Lung (tissue), 12 donors: ENCODE measurements around the gene EEF1AKMT4. TPM values are rescaled to one million over a fixed set of nuclear protein-coding genes. Genes with fewer than 3 reads are reported as not detected.

Source experiments
- ATAC-seq: fragments of 200-7000 bp; cut with Tn5 transposase; one replicate; pipeline ENCODE4 v1.9.1; 2020; ENCODE audit warnings: moderate number of reproducible peaks; ENCODE audit not compliant: insufficient read depth, low FRiP score
- DNase-seq, 3 donors: peaks; one replicate each; pipeline ENCODE4 v3.0.0-alpha.2; 2013 to 2017
- H3K27ac ChIP-seq, 2 donors: one replicate each; pipeline ENCODE4 v1.5.1; 2013; ENCODE audit warnings: mild to moderate bottlenecking in 2 of 2, moderate library complexity in 2 of 2, control low read depth in 1 of 2, inconsistent platforms in 1 of 2, low read depth in 1 of 2, low read length in 1 of 2
- H3K27me3 ChIP-seq, 3 donors: one replicate each; pipeline ENCODE4 v1.5.1; 2013; ENCODE audit warnings: low read length in 2 of 3; ENCODE audit not compliant: control insufficient read depth in 3 of 3, insufficient read depth in 3 of 3
- H3K36me3 ChIP-seq, 4 donors: one replicate each; pipeline ENCODE4 v1.5.1; 2013; ENCODE audit warnings: low read length in 4 of 4, mild to moderate bottlenecking in 1 of 4, moderate library complexity in 1 of 4; ENCODE audit not compliant: control insufficient read depth in 4 of 4, insufficient read depth in 4 of 4
- H3K4me1 ChIP-seq, 5 donors: one replicate each; pipeline ENCODE4 v1.5.1; 2013; ENCODE audit warnings: low read length in 5 of 5, mild to moderate bottlenecking in 2 of 5, moderate library complexity in 1 of 5; ENCODE audit not compliant: control insufficient read depth in 5 of 5, insufficient read depth in 5 of 5
- H3K4me3 ChIP-seq: one replicate; pipeline ENCODE4 v1.5.1; 2013; ENCODE audit warnings: mild to moderate bottlenecking, control low read depth, moderate library complexity
- H3K9ac ChIP-seq, 2 donors: one replicate each; pipeline ENCODE4 v1.5.1; 2013; ENCODE audit warnings: low read length in 2 of 2, control low read depth in 1 of 2; ENCODE audit not compliant: insufficient read depth in 1 of 2
- H3K9me3 ChIP-seq, 4 donors: one replicate each; pipeline ENCODE4 v1.5.1; 2013; ENCODE audit warnings: low read length in 3 of 4, mild to moderate bottlenecking in 1 of 4, moderate library complexity in 1 of 4; ENCODE audit not compliant: control insufficient read depth in 4 of 4, insufficient read depth in 3 of 4
- WGBS, 2 donors: extraction: QIAGEN DNeasy Blood & Tissue Kit; methylation state at CpG; one replicate each; pipeline ENCODE4 v1.1.7; 2013; 5-methylcytosine and 5-hydroxymethylcytosine counted together
- polyA plus RNA-seq, 2 donors: library from polyadenylated mRNA; stranded (reverse); fragments of 200-250 nt; gene quantifications; one replicate each; pipeline ENCODE4 v1.2.1, GENCODE V29; 2013
- total RNA-seq, 2 donors: library from RNA; depleted of rRNA in 1 of 2; stranded (reverse); fragments of >200 nt in 1 of 2; gene quantifications; one replicate each; pipeline ENCODE4 v1.2.1, GENCODE V29; 2014 to 2021
- TF ChIP-seq, protein P1 (sequence below): IDR thresholded peaks from 2 replicates; pipeline ENCODE4 v1.5.1; 2012; ENCODE audit warnings: mild to moderate bottlenecking; ENCODE audit errors: control extremely low read depth, extremely low read depth
- donor health status: control.
- donor health status: control.
- donor health status: Bipolar disorder and iron deficiency.
- donor health status: healthy.
- donor health status: DM: yes; HTN: yes; CAD: no.

The EEF1AKMT4 gene
- total and polyA plus RNA-seq, 4 donors, result 2.3 to 12.2 (median 4.9) TPM

DNA sequence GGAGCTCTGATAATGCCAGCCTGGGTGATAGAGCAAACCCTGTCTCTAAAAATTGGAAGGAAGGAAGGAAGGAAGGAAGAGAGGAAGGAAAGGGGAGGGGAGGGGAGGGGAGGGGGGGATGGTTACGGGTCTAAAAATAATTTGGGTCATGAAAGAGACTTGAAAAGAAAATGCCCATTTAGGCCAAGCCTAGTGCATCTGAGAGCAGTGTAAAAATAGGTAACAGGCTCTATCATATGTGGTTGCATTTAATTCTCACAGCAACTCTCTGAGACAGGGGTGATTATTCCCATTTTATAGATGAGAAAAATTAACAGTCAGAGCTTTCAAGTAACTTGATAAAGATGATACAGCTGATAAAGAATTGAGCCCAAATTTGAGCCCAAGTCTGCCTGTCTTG, 22.8 kb downstream of the EEF1AKMT4 start:
- Histone ChIP-seq H3K4me3 (no peak overlapping the region), H3K27ac (no peak overlapping the region), H3K27me3 (peaks cover 0 to 32% (median 24%) of the 10 kb centered on the region in 3 donors), H3K9ac (no peak overlapping the region), H3K9me3 (peaks cover 0 to 9% (median 0%) of the 10 kb centered on the region in 4 donors), H3K4me1 (no peaks in the 10 kb centered on the region), H3K36me3 (no peaks in the 10 kb centered on the region)
- no peak for ATAC-seq
- WGBS, 2 donors, result 15 to 32% methylated on average over 1 of the region's 1 CpG
- TF ChIP-seq, protein P1, sequence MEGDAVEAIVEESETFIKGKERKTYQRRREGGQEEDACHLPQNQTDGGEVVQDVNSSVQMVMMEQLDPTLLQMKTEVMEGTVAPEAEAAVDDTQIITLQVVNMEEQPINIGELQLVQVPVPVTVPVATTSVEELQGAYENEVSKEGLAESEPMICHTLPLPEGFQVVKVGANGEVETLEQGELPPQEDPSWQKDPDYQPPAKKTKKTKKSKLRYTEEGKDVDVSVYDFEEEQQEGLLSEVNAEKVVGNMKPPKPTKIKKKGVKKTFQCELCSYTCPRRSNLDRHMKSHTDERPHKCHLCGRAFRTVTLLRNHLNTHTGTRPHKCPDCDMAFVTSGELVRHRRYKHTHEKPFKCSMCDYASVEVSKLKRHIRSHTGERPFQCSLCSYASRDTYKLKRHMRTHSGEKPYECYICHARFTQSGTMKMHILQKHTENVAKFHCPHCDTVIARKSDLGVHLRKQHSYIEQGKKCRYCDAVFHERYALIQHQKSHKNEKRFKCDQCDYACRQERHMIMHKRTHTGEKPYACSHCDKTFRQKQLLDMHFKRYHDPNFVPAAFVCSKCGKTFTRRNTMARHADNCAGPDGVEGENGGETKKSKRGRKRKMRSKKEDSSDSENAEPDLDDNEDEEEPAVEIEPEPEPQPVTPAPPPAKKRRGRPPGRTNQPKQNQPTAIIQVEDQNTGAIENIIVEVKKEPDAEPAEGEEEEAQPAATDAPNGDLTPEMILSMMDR, result no peak
- DNase-seq, result no peak

DNA sequence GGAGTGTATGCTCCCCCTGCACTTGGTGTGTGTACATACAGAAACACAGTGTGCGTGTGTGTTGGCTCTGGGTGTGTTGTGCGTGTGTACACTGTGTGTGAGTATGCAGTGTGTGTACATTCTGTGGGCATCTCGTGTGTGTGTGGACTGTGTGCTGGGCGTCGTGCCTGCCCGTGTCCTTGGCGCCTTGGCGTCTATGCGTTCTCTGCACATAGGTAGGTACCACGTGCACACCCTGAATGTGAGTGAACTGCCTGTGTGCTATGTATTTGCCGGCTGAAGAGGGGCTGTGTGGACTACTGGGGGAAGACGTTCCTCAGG, 25.9 kb downstream of the EEF1AKMT4 start:
- DNase-seq (no peak), ATAC-seq (no peak)
- peaks cover 0 to 51% (median 37%) of the 10 kb centered on the region in 3 donors for H3K27me3 ChIP-seq

DNA sequence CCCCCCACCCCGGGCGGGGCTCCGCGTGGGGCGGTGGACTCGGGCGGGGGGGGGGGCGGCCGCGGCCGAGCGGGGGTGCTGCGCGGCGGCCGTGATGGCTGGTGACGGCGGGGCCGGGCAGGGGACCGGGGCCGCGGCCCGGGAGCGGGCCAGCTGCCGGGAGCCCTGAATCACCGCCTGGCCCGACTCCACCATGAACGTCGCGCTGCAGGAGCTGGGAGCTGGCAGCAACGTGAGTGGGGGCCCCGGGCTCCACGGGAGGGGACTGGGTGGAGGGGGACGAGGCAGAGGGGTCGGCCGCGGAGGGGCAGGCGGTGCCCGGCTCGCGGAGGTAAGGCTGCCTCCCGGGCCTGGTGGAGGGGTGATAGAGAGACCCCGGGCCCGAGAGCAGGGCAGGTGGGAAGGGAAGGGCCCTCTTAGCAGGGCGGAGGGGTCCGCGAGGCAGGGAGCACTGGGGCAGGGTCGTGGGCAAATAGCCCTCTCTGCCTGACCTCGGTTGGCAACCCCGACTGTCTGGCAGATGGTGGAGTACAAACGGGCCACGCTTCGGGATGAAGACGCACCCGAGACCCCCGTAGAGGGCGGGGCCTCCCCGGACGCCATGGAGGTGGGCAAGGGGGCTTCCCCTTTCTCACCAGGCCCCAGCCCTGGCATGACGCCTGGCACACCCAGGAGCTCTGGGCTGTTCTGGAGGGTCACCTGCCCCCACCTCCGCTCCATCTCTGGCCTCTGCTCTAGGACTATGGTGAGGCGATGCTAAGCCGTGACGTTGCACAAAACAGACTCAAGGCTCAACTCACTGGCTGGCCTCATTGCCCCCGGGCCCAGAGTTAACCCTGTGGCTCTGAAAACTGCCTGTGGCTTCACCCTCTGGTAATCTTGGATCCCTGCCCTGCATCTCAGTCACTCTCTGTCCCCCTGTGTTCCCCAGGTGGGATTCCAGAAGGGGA, 26.8 kb downstream of the EEF1AKMT4 start, which contains the start of gene ECE2:
Gene ECE2 (plus strand): TSS at position 62 of the 950 bp plus-strand sequence. CDS start 132 bp downstream, at position 194.
- Histone ChIP-seq H3K9ac (no peak within 1 kb of the TSS), H3K27ac (no peak within 1 kb of the TSS), H3K36me3 (no peaks in the 10 kb centered on the region), H3K4me1 (no peaks in the 10 kb centered on the region), H3K4me3 (no peak within 1 kb of the TSS), H3K27me3 (peaks cover 0 to 48% (median 37%) of the 10 kb centered on the region in 3 donors), H3K9me3 (peaks cover 0 to 9% (median 0%) of the 10 kb centered on the region in 4 donors)
- DNase-seq (no peak), ATAC-seq (no peak)
- 13 to 27% methylated on average over 37 to 65 of the region's 65 CpGs for WGBS, 2 donors
- TF ChIP-seq, protein P1, result no peak

More for the DNA sequence above, 25.9 kb downstream of the EEF1AKMT4 start:
- H3K27ac ChIP-seq, result no peak overlapping the region
- no peak overlapping the region for H3K4me3 ChIP-seq
- H3K4me1 ChIP-seq, result no peaks in the 10 kb centered on the region
- no peaks in the 10 kb centered on the region for H3K36me3 ChIP-seq
- H3K9ac ChIP-seq, result no peak overlapping the region
- WGBS, 2 donors, result 67 to 83% methylated on average over 12 of the region's 12 CpGs
- TF ChIP-seq, protein P1, result no peak
- H3K9me3 ChIP-seq, result peaks cover 0 to 9% (median 0%) of the 10 kb centered on the region in 4 donors
